GM23338 (cell line): ENCODE results near the gene ZNF267. TPM values are rescaled to one million over a fixed set of nuclear protein-coding genes. Genes with fewer than 3 reads are reported as not detected.

Experiments used
- ATAC-seq: fragments of 200-7000 bp; cut with Tn5 transposase; 3 replicates; pipeline ENCODE4 v1.9.1; 2020
- DNase-seq: peaks from one replicate; pipeline ENCODE4 v3.0.0-alpha.2; 2015; ENCODE audit warnings: low spot score
- H2AFZ ChIP-seq: fragments of 200-600 bp; sonication (generic); 2 replicates; pipeline ENCODE4 v1.8.0; 2016; ENCODE audit warnings: antibody characterized with exemption, mild to moderate bottlenecking, moderate library complexity
- H3F3A ChIP-seq: fragments of 200-600 bp; sonication (generic); replicated peaks from 2 replicates; pipeline ENCODE4 v1.8.0; 2017; ENCODE audit warnings: antibody characterized with exemption, mixed run types, low read depth
- H3K27ac ChIP-seq: fragments of 200-600 bp; sonication (generic); 2 replicates; pipeline ENCODE4 v1.6.1; 2016; ENCODE audit warnings: low read depth
- H3K27me3 ChIP-seq: fragments of 200-600 bp; sonication (generic); 2 replicates; pipeline ENCODE4 v1.8.0; 2016; ENCODE audit warnings: mild to moderate bottlenecking, mixed run types, moderate library complexity; ENCODE audit not compliant: insufficient read depth
- H3K36me3 ChIP-seq: fragments of 200-600 bp; sonication (generic); 2 replicates; pipeline ENCODE4 v1.8.0; 2016; ENCODE audit warnings: mild to moderate bottlenecking; ENCODE audit not compliant: insufficient read depth
- H3K4me1 ChIP-seq: fragments of 200-600 bp; sonication (generic); 2 replicates; pipeline ENCODE4 v1.8.0; 2016; ENCODE audit warnings: mild to moderate bottlenecking, moderate library complexity; ENCODE audit not compliant: insufficient read depth
- H3K4me2 ChIP-seq: fragments of 200-600 bp; sonication (generic); 2 replicates; pipeline ENCODE4 v1.7.1; 2017; ENCODE audit warnings: mixed run types
- H3K4me3 ChIP-seq: fragments of 200-600 bp; sonication (generic); 2 replicates; pipeline ENCODE4 v1.6.1; 2016; ENCODE audit warnings: mixed run types
- H3K79me2 ChIP-seq: fragments of 200-600 bp; sonication (generic); replicated peaks from 2 replicates; pipeline ENCODE4 v1.8.0; 2017; ENCODE audit warnings: mild to moderate bottlenecking; ENCODE audit not compliant: insufficient read depth
- H3K9me2 ChIP-seq: fragments of 200-600 bp; sonication (generic); 2 replicates; pipeline ENCODE4 v1.8.0; 2017; ENCODE audit not compliant: insufficient read depth
- H4K20me1 ChIP-seq: fragments of 200-600 bp; sonication (generic); replicated peaks from 2 replicates; pipeline ENCODE4 v1.8.0; 2017; ENCODE audit warnings: mild to moderate bottlenecking; ENCODE audit not compliant: insufficient read depth
- H3K27ac Mint-ChIP-seq: 2 replicates; pipeline ENCODE4 v1.8.0; 2020; ENCODE audit warnings: inconsistent platforms, mild to moderate bottlenecking, moderate library complexity, mixed read lengths
- H3K27me3 Mint-ChIP-seq: 3 replicates; pipeline ENCODE4 v1.8.0; 2022; ENCODE audit warnings: low read depth, mild to moderate bottlenecking, moderate library complexity, mixed read lengths, inconsistent platforms; ENCODE audit not compliant: insufficient read depth, poor library complexity
- H3K36me3 Mint-ChIP-seq: 3 replicates; pipeline ENCODE4 v1.8.0; 2021; ENCODE audit warnings: low read depth, mild to moderate bottlenecking, inconsistent platforms, moderate library complexity, mixed read lengths
- H3K4me1 Mint-ChIP-seq: 3 replicates; pipeline ENCODE4 v1.8.0; 2020; ENCODE audit warnings: mild to moderate bottlenecking, inconsistent platforms, mixed read lengths
- H3K4me3 Mint-ChIP-seq: 3 replicates; pipeline ENCODE4 v1.8.0; 2021; ENCODE audit warnings: moderate library complexity, mild to moderate bottlenecking, inconsistent platforms, mixed read lengths
- H3K9me3 Mint-ChIP-seq: 3 replicates; pipeline ENCODE4 v1.8.0; 2020; ENCODE audit warnings: moderate library complexity, mild to moderate bottlenecking, inconsistent platforms, mixed read lengths
- CREB1 ChIP-seq: fragments of 250-450 bp; sonication (Bioruptor Pico); IDR thresholded peaks from 2 replicates; pipeline ENCODE4 v1.5.0; 2020; ENCODE audit warnings: low read depth, mild to moderate bottlenecking, moderate library complexity
- CTCF ChIP-seq, 2 experiments: fragments of 200-600 bp in 1 of 2; sonication (generic) in 1 of 2; conservative IDR thresholded peaks; 2 replicates each; pipeline versions ENCODE4 v1.5.1 to v1.6.1; 2016 to 2017; ENCODE audit warnings: antibody characterized with exemption in 2 of 2, low read depth in 2 of 2, mild to moderate bottlenecking in 2 of 2, moderate library complexity in 1 of 2
- ETS1 ChIP-seq: IDR thresholded peaks from 2 replicates; pipeline ENCODE4 v1.6.1; 2016; ENCODE audit warnings: antibody characterized with exemption
- EZH2 ChIP-seq: fragments of 200-600 bp; sonication (generic); IDR thresholded peaks from one replicate; pipeline ENCODE4 v1.8.0; 2017; ENCODE audit warnings: antibody characterized with exemption, mild to moderate bottlenecking, low read depth; ENCODE audit not compliant: unreplicated experiment
- NANOG ChIP-seq: IDR thresholded peaks from 2 replicates; pipeline ENCODE4 v1.6.1; 2016; ENCODE audit warnings: antibody characterized with exemption, borderline replicate concordance
- POLR2AphosphoS5 ChIP-seq: IDR thresholded peaks from 2 replicates; pipeline ENCODE4 v1.6.1; 2016; ENCODE audit warnings: antibody characterized with exemption, low read depth
- REST ChIP-seq: IDR thresholded peaks from one replicate; pipeline ENCODE4 v1.6.1; 2018; ENCODE audit warnings: antibody characterized with exemption; ENCODE audit not compliant: unreplicated experiment
- ZNF114 ChIP-seq: fragments of 250-450 bp; sonication (Bioruptor Pico); IDR thresholded peaks from 2 replicates; pipeline ENCODE4 v1.5.0; 2020; ENCODE audit warnings: mild to moderate bottlenecking, moderate library complexity
- ZNF331 ChIP-seq: fragments of 250-450 bp; sonication (Bioruptor Pico); IDR thresholded peaks from 2 replicates; pipeline ENCODE4 v1.5.0; 2020; ENCODE audit warnings: low read depth, mild to moderate bottlenecking, moderate library complexity
- polyA plus RNA-seq: library from polyadenylated mRNA; unstranded; fragments of >200 nt; fragmentation: Nextera tagmentation; extraction: Ambion mirVana; gene quantifications from 2 replicates; pipeline ENCODE4 v1.2.1, GENCODE V29; 2016
- total RNA-seq: library from RNA; depleted of rRNA; stranded (reverse); fragments of >200 nt; shearing (Covaris generic); gene quantifications from 2 replicates; pipeline ENCODE4 v1.2.3, GENCODE V29; 2014
- TF ChIP-seq, protein P1 (sequence below): fragments of 250-450 bp; sonication (Bioruptor Pico); IDR thresholded peaks from 2 replicates; pipeline ENCODE4 v1.5.0; 2020; ENCODE audit warnings: mild to moderate bottlenecking, moderate library complexity

Gene ZNF267
- total and polyA plus RNA-seq, 2 experiments from 2014 or later: 13.8 to 31.7 TPM

GRCh38 chr16:31916056-31916488 lies 42.5 kb downstream of the ZNF267 start (continued):
- TF ChIP-seq, protein P1, sequence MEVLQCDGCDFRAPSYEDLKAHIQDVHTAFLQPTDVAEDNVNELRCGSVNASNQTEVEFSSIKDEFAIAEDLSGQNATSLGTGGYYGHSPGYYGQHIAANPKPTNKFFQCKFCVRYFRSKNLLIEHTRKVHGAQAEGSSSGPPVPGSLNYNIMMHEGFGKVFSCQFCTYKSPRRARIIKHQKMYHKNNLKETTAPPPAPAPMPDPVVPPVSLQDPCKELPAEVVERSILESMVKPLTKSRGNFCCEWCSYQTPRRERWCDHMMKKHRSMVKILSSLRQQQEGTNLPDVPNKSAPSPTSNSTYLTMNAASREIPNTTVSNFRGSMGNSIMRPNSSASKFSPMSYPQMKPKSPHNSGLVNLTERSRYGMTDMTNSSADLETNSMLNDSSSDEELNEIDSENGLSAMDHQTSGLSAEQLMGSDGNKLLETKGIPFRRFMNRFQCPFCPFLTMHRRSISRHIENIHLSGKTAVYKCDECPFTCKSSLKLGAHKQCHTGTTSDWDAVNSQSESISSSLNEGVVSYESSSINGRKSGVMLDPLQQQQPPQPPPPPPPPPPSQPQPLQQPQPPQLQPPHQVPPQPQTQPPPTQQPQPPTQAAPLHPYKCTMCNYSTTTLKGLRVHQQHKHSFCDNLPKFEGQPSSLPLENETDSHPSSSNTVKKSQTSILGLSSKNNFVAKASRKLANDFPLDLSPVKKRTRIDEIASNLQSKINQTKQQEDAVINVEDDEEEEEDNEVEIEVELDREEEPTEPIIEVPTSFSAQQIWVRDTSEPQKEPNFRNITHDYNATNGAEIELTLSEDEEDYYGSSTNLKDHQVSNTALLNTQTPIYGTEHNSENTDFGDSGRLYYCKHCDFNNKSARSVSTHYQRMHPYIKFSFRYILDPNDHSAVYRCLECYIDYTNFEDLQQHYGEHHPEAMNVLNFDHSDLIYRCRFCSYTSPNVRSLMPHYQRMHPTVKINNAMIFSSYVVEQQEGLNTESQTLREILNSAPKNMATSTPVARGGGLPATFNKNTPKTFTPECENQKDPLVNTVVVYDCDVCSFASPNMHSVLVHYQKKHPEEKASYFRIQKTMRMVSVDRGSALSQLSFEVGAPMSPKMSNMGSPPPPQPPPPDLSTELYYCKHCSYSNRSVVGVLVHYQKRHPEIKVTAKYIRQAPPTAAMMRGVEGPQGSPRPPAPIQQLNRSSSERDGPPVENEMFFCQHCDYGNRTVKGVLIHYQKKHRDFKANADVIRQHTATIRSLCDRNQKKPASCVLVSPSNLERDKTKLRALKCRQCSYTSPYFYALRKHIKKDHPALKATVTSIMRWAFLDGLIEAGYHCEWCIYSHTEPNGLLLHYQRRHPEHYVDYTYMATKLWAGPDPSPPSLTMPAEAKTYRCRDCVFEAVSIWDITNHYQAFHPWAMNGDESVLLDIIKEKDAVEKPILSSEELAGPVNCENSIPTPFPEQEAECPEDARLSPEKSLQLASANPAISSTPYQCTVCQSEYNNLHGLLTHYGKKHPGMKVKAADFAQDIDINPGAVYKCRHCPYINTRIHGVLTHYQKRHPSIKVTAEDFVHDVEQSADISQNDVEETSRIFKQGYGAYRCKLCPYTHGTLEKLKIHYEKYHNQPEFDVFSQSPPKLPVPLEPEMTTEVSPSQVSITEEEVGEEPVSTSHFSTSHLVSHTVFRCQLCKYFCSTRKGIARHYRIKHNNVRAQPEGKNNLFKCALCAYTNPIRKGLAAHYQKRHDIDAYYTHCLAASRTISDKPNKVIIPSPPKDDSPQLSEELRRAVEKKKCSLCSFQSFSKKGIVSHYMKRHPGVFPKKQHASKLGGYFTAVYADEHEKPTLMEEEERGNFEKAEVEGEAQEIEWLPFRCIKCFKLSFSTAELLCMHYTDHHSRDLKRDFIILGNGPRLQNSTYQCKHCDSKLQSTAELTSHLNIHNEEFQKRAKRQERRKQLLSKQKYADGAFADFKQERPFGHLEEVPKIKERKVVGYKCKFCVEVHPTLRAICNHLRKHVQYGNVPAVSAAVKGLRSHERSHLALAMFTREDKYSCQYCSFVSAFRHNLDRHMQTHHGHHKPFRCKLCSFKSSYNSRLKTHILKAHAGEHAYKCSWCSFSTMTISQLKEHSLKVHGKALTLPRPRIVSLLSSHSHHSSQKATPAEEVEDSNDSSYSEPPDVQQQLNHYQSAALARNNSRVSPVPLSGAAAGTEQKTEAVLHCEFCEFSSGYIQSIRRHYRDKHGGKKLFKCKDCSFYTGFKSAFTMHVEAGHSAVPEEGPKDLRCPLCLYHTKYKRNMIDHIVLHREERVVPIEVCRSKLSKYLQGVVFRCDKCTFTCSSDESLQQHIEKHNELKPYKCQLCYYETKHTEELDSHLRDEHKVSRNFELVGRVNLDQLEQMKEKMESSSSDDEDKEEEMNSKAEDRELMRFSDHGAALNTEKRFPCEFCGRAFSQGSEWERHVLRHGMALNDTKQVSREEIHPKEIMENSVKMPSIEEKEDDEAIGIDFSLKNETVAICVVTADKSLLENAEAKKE (CRISPR knock-in tag): no peak
- TF ChIP-seq NANOG (no peak), EZH2 (no peak), ETS1 (no peak)

GRCh38 chr16:31920373-31920772 lies 46.8 kb downstream of the ZNF267 start:
- no peak for ATAC-seq
- Mint-ChIP-seq H3K27me3 (no peaks in the 10 kb centered on the region), H3K27ac (no peak overlapping the region), H3K4me1 (no peaks in the 10 kb centered on the region), H3K9me3 (peaks cover 93% of the 10 kb centered on the region), H3K4me3 (no peak overlapping the region), H3K36me3 (peaks cover 53% of the 10 kb centered on the region)
- no peak overlapping the region for H2AFZ ChIP-seq
- H3K4me2 ChIP-seq: no peak overlapping the region
- H3K27me3 ChIP-seq: no peaks in the 10 kb centered on the region
- TF ChIP-seq ZNF114 (CRISPR knock-in tag): no peak
- TF ChIP-seq ZNF331 (CRISPR knock-in tag): no peak
- no peak for TF ChIP-seq POLR2AphosphoS5
- TF ChIP-seq REST: no peak
- no peak for TF ChIP-seq NANOG
- TF ChIP-seq CTCF (conservative IDR thresholded peaks at IDR 0.05; ENCODE audit: low read depth in 2 of 2): no peak
- no peak for TF ChIP-seq CREB1 (CRISPR knock-in tag)
- no peaks in the 10 kb centered on the region for H3F3A ChIP-seq
- no peaks in the 10 kb centered on the region for H4K20me1 ChIP-seq
- H3K4me3 ChIP-seq: no peak overlapping the region
- no peaks in the 10 kb centered on the region for H3K4me1 ChIP-seq
- peaks cover 19% of the 10 kb centered on the region for H3K36me3 ChIP-seq
- H3K9me2 ChIP-seq: no peaks in the 10 kb centered on the region
- no peaks in the 10 kb centered on the region for H3K79me2 ChIP-seq
- DNase-seq: no peak
- no peak overlapping the region for H3K27ac ChIP-seq
